ENCODE results near the gene ALG6. TPM values are rescaled to one million over a fixed set of nuclear protein-coding genes. Genes with fewer than 3 reads are reported as not detected.
"Not testable (repeated sequence)": the region's sequence is repeated elsewhere in the genome, so short reads cannot be mapped to it uniquely, and the experiment has no call there.

Gene ALG6
- total RNA-seq, 1 donor from 2014 or later = 52.6 TPM

DNA sequence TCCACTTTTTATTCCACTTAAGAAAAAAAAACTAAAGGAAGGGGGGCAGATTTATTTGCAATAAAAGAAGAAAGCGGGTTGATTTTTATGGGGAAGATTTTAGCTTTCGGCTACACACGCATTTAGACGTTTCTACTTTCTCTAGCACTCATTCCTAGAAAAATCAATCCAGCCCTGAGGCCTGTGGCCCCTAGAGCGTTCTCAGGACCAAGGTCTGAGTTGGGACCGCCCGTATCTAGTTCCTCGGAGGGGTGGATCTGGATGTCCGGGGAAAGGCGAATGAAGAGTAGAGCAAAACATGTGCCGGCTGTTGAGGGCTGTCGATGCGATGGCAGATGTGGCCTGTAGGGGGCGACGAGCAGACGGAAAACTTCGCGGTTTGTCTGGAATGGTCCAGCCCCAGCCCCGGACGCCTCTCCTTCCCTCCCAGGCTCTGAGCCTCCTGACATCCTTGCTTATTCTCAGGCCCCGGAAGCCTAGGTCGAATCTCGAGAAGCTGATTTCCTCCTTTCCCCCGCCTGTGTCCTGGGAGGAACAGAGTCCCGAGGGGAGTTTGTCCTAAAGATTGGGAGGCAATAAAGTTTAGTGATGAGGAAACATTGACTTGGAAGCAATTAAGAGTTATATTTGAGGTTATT, 39.9 kb upstream of the ALG6 start:
- no peak for DNase-seq (ENCODE audit: low spot score in 2 of 2)
- no peak for FAIRE-seq

DNA sequence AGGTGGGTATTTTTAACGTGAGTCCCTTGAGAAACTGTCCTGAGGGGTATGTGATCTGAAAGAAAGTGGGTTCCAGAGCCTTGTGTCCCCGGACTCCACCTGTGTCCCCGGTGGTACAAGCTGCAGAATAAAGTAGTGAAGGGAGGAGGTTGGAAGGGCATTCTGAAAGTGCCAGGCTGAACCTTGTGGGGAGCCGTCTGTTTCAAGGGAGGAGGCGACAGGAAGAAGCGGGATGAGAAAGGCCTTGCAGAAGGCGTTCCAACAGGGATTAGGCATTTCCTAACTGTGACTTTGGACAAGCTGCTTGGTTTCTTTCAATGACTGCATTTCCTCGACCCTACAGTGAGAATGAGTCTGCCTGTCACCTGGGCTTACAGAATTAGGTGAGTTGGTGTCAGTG, 39.3 kb upstream of the ALG6 start:
- no peak for DNase-seq (ENCODE audit: low spot score in 2 of 2)
- FAIRE-seq = no peak

DNA sequence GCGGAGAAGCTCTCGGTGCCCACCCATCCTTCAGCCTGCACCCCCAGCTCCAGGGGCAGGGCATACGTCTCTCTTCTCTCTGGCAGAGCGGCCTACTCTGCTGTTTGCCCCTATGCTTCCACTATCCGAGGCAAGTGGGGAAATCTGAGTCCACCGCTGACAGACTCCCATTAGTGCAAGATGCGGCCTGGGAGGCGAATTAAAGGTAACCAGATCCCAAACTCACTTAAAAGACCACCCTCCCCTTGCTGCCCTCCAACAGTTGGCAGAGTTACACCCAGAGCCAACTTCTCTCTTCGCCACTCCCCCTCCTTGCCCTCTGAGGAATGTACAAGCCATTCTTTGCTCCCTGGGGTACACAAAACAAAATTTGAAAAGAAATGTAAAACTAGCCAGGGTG, 38.6 kb upstream of the ALG6 start:
- no peak for FAIRE-seq
- DNase-seq (ENCODE audit: low spot score in 2 of 2) = no peak

DNA sequence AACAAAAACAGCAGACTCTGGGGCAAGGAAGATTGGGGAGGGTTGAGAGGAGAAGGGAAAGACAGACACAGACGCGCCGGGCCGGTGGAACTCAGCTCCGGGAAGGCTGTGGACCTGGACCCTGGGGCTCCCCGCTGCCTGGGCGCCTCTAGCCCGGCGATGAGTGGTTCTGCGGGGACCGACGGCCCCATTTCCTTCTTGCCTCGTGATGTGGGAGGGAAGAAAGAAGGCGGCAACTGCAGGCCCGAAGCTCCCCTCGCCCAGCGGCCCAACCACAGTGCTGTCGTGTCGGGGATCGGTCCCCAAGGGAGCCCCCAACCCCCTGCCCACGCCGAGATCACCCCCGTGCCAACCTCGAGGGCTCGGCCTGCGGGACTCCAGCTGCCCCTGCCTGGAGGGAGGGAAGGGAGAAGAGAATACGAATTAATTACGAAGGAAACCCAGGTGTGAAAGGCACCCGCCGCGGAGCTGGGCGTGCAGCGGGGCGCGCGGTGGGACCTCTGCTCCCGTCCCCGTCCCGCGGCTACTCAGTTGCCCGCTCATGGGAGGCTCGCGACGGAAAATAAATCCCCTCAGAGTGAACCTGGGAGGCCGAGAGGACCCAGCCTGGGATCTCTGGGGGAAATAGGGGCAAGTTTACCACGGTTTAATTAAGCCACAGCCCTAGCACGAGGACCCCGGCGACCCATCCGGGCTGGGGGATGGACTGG, 37.7 kb upstream of the ALG6 start:
- FAIRE-seq = no peak

DNA sequence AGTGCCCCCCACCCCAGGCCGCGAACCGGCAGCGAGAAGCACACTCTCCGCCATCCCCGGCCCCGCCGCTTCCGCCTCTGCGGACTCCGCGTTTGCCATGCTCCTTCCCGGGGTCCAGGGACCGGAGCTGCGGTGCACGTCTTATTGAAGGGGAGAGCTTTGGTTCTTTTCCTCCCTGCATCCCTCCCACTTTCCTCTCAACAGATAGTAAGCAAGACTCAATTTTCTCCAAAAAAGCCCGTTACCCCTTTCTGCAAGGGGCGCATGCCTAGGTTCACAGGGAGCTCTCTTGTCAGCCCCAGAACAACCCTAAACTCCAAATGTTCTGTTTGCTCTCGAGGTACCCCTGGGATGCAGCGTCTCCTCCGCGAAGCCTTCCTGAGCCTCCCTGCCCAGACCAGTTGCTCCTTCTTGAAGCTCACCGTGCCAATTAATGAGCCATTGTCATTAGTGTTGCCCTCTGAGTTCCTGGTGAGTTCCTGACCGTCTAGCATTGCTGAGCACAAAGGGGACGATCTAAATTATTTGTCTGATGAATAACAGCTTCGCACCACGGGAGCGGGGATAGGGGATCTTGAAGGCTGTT, 37.0 kb upstream of the ALG6 start:
- FAIRE-seq (no peak), DNase-seq (ENCODE audit: low spot score in 2 of 2) (no peak)

More for the DNA sequence above, 37.7 kb upstream of the ALG6 start:
- DNase-seq (ENCODE audit: low spot score in 2 of 2) = no peak

DNA sequence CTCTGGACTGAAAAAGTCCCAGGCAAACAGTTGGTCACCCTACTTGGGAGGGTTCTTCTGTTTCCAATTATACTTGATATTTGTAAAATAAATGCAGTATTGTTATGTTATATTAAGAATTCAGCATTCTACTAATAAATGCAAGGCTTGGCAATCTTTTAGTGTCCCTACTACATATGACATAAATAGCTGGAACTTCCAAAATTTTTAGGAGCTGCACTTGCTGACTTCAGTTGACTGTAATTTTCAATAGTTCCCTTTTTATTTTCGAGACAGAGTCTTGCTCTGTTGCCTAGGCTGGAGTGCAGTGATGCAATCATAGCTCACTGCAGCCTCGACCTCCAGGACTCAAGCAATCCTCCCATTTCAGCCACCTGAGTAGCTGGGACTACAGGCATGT, 25.0 kb upstream of the ALG6 start:
- FAIRE-seq (no peak), DNase-seq (ENCODE audit: low spot score in 2 of 2) (no peak)

DNA sequence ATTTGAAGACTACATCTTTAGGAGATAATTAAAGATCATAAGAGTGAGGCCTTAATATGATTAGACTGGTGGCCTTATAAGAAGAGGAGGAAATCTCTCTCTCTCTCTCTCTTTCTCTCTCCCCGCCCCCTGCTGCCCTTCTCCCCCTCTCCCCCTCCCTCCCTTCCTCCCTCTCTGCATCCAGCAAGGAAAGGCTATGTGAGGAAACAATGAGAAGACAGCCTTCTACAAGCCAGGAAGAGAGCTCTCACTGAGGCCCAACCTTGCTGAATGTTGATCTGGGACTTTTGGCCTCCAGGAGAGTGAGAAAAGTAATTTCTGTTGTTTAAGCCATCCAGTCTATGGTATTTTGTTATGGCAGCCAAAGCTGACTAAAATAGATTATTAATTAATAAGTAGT, 23.5 kb upstream of the ALG6 start:
- FAIRE-seq = no peak
- DNase-seq (ENCODE audit: low spot score in 2 of 2) = no peak

DNA sequence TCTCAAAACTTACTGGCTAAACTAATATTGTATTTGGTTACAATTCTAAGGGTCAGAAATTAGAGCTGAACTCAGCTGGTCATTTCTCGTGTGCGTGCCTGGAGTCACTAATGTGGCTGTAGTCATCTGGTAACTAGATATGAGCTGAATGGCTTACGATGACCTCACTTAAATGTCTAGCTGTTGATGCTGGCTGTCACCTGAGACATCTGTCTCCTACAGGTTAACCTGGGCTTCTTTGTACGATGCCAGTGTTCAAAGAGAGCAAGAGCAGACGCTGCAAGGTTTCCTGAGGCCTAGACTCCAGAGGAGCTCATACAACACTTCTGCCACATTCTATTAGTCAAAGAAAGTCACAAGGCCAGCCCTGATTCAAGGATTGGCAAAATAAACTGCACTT, 17.1 kb upstream of the ALG6 start:
- no peak for DNase-seq (ENCODE audit: low spot score in 2 of 2)
- no peak for FAIRE-seq

DNA sequence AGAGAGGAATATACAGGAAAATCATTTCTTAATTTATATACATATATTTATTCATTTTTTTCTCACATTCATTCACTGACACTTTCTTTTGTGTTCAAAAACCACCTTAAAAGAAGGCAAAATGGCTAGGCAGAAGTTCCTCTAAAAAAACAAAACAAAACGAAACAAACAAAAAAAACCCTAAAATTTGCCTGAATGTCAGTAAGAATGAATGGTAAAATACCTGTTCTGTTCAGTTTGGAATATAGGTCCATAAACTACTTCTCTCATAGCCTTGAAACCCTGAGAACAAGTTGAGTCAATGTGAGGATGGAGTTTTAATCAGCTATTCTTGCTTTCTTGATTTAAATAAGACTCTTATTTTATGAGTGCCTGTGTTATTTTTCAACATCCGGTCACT, 14.7 kb upstream of the ALG6 start:
- FAIRE-seq (no peak), DNase-seq (ENCODE audit: low spot score in 2 of 2) (no peak)

DNA sequence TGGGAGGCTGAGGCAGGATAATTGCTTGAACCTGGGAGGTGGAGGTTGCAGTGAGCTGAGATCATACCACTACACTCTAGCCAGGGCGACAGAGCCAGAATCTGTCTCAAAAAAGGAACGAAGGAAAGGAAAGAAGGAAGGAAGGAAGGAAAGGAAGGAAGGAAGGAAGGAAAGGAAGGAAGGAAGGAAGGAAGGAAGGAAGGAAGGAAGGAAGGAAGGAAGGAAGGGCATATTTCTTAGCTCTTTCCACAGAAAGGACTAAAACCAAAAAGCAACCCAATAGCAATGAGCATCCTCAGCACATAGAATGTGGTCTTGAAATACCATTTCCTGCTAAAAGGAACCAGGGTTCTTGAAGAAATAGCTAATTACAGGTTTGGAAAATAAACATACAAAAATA, 11.2 kb upstream of the ALG6 start:
- FAIRE-seq; DNase-seq (ENCODE audit: low spot score in 2 of 2): not testable (repeated sequence)

DNA sequence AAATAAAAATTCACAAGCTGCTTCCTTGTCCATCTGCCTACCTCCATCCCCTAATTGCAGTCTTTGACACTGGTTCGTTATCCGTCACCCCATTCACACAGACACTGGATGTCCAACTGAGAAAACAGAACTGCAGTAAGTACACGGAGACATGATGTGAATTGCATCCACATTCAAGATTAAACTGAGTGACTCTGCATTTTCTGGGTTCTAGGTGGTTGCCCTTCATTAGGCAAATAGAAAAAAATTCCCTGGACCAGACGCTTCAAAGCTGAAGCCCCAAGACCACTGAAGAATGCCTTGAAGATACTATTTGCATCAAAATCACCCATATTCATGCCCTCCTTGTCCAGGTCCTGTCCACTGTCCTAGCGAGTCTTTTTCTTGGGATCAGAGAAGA, 7.9 kb upstream of the ALG6 start:
- FAIRE-seq (no peak), DNase-seq (ENCODE audit: low spot score in 2 of 2) (no peak)

DNA sequence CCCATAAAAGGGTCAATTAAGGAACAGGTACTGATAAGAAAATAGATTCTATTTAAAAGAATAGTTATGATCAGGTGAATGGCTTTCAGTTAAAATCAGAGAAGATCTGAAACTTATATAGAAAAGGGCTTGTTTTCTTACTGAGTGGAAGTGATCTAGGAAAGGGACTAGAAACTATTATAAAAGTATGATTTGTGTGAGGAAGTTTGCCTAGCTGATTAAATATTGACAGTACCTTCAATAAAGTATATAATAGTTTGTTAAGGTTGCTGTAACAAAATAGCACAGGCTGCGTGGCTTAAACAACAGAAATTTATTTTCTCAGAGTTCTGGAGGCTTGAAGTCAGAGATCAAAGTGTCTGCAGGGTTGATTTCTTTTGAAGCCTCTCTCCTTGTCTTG, 5.4 kb upstream of the ALG6 start:
- no peak for DNase-seq (ENCODE audit: low spot score in 2 of 2)
- no peak for FAIRE-seq

DNA sequence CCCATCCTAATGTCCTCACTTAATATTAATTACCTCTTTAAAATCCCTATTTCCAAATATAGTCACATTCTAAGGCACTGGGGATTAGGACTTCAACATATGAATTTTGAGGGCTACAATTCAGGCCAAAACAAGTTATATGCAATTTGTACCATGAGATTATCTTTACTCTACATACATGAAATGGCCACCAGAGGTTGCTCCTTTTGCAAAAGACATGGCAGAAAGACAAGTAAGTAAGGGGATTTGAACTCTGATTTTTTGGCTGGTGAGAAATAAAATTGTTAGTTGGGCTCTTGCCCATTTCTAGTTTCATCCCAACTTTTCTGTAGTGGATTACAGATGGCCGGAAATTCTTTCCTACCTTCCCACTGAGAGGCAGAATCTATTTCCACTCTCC, 4.8 kb upstream of the ALG6 start:
- DNase-seq (ENCODE audit: low spot score in 2 of 2) (no peak), FAIRE-seq (no peak)

DNA sequence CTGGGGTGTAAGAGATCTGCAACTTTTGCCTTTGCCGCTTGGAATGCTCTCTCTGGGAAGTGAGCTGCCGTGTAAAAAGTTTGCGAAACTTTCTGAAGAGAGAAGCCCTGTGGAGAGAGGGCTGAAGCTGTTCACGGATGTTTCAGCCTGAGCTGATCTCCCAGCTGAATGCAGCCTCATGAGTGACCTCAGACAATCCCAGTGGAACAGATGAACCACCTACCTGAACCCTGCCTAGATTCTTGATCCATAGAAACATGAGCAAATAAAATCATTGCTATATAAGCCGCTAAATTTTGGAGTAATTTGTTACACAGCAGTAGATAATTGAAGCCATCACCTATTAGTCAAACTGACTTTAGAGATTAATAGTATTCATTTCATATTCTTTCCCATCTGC, 4.4 kb upstream of the ALG6 start:
- FAIRE-seq = no peak

DNA sequence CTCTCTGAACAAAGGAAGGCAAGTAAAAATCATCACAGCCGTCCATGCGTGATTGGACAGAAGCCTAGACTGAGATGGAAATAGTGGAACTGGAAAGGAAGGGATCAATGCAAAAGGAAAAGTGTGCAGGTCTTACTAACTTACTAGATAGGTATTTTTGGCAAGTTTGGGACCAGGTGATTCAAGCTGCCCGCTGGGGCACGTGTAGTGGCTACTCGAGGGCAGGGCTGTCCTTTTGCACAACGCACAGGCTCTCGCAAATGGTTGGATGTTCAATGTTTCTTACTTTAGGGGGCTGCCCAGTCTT, 566 bp upstream of the ALG6 start:
- DNase-seq (ENCODE audit: low spot score in 2 of 2) = no peak
- FAIRE-seq = no peak

More for the DNA sequence above, 4.4 kb upstream of the ALG6 start:
- DNase-seq (ENCODE audit: low spot score in 2 of 2) = no peak

DNA sequence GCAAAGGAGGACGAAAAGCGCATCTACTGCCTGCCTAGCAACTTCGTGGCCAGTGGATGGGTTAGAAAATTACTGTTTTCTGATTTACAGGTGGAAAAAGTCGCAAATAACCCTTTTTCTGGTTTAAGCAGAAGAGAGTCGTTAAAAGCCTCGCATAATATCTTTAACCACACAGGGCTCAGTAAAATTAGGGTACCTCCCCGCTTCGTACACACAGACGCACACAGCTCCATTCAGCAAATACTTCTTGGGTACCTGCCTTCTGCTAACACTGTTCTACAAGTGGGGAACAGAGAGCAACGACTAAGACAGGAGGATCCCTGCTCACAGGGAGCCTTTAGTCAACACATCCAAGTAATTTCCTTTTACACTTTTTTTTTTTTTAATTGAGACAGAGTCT, 704 bp downstream of the ALG6 start:
- FAIRE-seq (no peak), DNase-seq (ENCODE audit: low spot score in 2 of 2) (no peak)

DNA sequence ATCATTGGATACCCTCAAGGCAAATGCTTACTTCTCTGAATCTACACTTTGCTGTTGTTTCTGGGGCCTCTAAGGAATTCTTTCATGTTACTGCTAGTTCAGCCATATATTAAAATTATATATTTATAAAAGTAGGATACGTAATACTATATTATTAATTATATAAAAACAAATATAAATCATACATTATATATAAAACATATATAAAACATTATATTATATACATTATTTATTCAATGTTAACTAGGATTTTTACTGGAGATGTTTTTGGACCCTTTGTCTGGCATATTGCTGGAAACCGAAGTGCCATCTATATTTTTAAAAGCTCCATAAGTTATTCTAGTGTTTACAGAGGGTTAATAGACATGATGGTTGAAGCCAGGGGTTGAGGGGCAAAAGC, 12.2 kb downstream of the ALG6 start:
- FAIRE-seq (peak; percentile 3), DNase-seq (ENCODE audit: low spot score in 2 of 2) (no peak)

DNA sequence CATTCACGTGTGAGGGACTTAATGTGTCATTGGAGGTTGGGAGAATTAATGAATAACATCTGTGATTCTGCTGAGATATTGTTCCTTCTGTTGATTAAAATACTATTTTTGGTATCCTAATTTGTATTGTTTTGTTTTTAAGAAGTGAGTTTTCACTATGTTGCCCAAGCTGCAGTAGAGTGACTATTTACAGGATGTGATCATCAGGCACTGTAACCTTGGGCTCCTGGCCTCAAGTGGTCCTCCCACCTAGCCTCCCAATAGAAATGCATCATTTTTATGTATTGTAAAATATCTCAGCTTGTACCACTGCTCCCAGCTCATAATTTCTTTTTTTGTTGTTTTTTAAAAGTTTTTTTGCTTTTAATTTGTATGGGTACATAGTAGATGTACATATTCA, 14.3 kb downstream of the ALG6 start:
- DNase-seq (ENCODE audit: low spot score in 2 of 2) (no peak), FAIRE-seq (no peak)

DNA sequence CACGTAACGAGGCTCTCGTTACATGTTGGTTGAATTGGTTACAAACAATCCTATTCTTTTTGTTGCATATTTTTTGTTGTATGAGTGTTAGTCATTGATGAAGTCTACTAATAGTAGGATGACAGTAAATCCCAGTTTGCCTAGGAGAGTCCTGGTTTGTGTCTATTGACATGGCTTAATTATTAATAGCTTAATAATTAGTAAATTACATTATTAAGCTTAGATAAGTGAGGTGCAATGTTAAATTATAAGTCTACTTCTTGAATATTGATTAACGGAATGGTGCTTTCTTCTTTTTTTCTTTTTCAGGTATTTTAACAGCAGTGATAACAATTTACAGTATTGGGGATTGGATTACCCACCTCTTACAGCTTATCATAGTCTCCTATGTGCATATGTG, 34.5 kb downstream of the ALG6 start:
- no peak for FAIRE-seq

DNA sequence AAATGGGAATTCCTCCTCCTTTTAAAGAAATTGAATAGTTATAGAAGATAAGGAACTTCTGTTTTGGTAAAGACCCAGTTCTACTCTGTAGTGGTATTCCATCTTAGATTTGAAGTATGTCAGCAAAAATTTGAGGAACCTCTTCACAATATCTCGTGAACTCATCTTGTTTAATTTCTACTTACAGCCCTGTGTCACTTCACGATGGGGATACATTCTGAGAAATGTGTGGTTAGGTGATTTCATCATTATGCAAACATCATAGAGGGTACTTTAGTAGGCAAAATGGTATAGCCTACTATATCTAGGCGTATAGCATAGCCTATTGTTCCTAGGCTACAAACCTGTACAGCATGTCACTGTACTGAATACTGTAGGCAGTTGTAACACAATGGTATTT, 36.0 kb downstream of the ALG6 start:
- FAIRE-seq = no peak
- DNase-seq (ENCODE audit: low spot score in 2 of 2) = no peak

More for the DNA sequence above, 34.5 kb downstream of the ALG6 start:
- DNase-seq (ENCODE audit: low spot score in 2 of 2) = no peak

DNA sequence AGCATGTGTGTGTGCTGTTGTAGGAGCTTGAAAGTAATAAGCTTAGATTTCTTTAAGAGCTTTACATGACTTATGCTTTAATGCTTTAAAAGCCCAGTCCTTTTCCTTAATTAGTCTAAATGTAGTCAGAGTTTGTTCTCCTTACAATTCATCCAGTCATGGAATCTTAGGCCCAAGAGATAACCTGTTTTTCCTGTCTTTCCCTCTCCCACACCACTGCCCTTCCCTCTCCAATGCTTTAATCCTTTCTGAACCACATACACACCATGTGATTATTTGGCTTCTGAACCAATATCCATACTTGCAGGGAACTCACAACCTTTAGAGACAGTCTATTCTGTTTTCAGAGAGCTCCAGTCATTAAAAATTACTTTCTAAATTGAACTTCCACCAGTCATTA, 37.6 kb downstream of the ALG6 start:
- no peak for DNase-seq (ENCODE audit: low spot score in 2 of 2)

DNA sequence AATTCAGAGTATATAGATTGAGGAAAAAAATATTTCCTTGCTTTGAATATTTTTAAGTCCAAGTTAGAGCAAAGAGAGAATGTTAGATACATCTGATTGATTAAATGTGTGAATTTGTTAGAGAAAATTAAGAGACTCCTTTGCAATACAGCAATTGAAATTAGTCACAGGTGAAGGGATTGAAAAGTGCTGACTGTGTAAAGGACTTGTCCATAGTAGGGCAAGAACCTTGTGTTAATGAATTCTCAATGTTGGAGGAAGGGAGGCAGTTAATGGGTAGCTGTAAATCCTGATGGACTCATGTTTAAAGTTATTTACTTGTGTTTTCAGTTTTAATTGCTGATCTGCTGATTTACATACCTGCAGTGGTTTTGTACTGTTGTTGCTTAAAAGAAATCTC, 38.6 kb downstream of the ALG6 start:
- DNase-seq (ENCODE audit: low spot score in 2 of 2) (no peak), FAIRE-seq (no peak)

More for the DNA sequence above, 37.6 kb downstream of the ALG6 start:
- no peak for FAIRE-seq
